Activated CD4-positive, CD25-positive, alpha-beta regulatory T cell treated with anti-CD3 and anti-CD28 coated beads, Interleukin-2, amount 50 U/mL, for 72 hours (primary cell): Measurements from ENCODE around the gene PGAP6.
"Not testable (repeated sequence)": the region's sequence is repeated elsewhere in the genome, so short reads cannot be mapped to it uniquely, and the experiment has no call there.

Experiments
- DNase-seq: peaks from one replicate; pipeline ENCODE4 v3.0.0; 2021

PGAP6 gene

GRCh38 chr16:401468-402348, 19.9 kb upstream of the PGAP6 start, which contains the start of gene DECR2:
TSS of gene DECR2 (plus strand) at chr16:401885. CDS start at chr16:401964, 79 bp downstream.
- peak; percentile 95 for DNase-seq

- no peak for DNase-seq
These were observed 18.3 kb upstream of the PGAP6 start for GRCh38 chr16:400061-400591.

GRCh38 chr16:399340-400019, 17.7 kb upstream of the PGAP6 start:
- DNase-seq: no peak

DNA sequence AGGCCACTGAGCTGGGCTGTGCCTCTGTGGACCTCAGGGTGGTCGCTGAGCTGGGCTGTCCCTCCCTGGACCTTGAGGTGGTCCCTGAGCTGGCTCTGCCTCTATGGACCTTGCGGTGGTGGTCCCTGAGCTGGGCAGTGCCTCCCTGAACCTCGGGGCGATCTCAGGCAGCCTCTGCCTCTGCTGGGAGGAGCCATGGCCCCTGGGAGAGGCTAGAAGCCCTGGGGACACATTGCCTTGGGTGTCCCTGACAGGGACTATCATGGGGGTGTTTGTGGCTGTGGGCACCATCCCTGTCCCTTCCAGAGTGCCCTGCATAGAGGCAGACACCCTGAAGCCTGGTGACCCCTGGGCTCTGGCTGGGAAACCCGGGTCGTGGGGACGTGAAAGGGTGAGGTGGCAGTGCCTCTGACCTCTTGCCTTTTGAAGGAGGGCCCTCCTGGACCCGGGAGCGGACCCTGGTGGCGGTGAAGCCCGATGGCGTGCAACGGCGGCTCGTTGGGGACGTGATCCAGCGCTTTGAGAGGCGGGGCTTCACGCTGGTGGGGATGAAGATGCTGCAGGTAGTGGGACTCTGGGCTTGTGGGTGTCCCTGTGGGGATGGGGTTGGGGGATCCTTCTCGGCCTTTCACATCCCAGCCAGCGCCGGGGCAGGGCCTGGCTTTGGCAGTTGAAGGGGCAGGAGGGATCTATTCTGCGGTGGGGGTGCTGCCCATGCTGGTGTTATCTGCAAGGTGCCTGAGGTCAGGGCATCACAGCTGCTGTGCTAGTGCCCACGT, 17.0 kb upstream of the PGAP6 start:
- DNase-seq: no peak

GRCh38 chr16:397736-398332, 16.1 kb upstream of the PGAP6 start:
- no peak for DNase-seq

- DNase-seq: no peak
These were observed 15.4 kb upstream of the PGAP6 start, which contains the start of gene NME4 for GRCh38 chr16:397135-397661. TSS of gene NME4 (plus strand) at chr16:397199. CDS start at chr16:397223, 24 bp downstream.

- DNase-seq: no peak
These were observed 14.8 kb upstream of the PGAP6 start for GRCh38 chr16:396605-397004.

- DNase-seq: no peak
These were observed 14.4 kb upstream of the PGAP6 start for GRCh38 chr16:396199-396598.

DNA sequence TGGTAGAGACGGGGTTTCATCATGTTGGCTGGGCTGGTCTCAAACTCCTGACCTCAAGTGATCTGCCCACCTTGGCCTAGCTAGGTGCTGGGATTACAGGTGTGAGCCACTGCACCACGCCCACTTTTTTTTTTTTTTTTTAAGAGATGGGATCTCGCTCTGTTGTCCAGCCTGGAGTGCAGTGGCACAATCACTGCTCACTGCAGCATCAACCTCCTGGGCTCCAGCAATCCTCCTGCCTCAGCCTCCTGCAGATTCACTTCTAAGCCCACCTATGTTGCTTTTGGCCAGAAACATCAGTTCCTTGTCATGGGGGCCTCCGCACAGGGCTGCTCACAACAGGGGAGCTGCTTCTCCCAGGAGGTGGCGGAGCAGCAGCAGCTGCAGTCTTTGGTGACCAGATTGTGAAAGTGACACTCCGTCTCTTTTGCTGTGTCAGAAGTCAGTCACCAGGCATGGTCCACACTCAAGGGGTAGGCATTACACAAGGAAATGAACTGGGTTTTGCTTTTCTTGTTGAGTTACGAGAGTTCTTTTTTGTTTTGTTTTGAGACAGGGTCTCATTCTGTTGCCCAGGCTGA, 10.8 kb upstream of the PGAP6 start:
- no peak for DNase-seq

- DNase-seq: peak; percentile 84
These were observed 10.1 kb upstream of the PGAP6 start for GRCh38 chr16:391885-392335.

DNA sequence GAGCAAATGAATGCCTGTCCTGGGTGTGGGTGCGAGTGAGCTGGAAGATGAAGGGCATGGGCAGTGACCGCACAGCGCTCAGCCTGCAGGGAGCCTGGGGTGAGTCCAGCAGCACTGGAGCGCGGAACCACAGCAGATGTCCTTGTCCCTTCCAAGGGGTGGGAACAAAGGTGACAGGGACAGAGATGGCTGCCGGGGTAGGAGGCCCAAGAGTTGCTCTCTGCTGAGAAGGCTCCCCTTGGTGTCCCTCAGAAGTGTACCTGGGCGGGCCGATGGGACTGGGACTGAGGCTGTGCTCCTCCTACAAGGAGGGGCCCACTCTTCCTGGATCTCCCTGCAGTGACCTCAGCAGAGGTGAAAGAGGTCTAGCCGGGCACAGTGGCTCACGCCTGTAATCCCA, 7.6 kb upstream of the PGAP6 start:
- no peak for DNase-seq

DNA sequence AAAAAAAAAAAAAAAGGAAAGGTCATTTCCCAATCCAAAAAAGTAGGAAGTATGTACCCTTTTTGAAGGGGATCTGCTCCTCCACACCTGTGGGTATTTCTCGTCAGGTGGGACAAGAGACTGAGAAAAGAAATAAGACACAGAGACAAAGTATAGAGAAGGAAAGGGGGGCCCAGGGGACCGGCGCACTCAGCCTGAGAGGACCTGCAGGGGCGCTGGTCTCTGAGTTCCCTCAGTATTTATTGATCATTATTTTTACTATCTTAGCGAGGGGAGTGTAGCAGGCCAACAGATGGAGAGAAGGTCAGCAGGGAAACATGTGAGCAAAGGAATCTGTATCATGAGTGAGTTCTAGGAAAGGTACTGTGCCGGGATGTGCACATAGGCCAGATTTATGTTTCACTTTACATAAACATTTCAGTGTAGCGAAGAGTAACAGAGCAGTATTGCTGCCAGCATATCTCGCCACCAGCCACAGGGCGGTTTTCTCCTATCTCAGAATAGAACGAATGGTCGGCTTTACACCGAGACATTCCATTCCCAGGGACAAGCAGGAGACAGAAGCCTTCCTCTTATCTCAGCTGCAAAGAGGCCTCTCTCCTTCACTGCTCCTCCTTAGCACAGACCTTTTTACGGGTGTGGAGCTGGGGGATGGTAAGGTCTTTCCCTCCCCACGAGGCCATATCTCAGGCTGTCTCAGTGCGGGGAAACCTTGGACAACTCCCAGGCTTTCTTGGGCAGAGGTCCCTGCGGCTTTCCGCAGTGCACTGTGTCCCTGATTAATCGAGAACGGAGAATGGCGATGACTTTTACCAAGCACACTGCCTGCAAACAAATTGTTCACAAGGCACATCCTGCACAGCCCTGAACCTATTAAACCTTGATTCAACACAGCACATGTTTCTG, 6.2 kb upstream of the PGAP6 start:
- DNase-seq: not testable (repeated sequence)

GRCh38 chr16:386641-387156, 4.9 kb upstream of the PGAP6 start:
- no peak for DNase-seq

DNA sequence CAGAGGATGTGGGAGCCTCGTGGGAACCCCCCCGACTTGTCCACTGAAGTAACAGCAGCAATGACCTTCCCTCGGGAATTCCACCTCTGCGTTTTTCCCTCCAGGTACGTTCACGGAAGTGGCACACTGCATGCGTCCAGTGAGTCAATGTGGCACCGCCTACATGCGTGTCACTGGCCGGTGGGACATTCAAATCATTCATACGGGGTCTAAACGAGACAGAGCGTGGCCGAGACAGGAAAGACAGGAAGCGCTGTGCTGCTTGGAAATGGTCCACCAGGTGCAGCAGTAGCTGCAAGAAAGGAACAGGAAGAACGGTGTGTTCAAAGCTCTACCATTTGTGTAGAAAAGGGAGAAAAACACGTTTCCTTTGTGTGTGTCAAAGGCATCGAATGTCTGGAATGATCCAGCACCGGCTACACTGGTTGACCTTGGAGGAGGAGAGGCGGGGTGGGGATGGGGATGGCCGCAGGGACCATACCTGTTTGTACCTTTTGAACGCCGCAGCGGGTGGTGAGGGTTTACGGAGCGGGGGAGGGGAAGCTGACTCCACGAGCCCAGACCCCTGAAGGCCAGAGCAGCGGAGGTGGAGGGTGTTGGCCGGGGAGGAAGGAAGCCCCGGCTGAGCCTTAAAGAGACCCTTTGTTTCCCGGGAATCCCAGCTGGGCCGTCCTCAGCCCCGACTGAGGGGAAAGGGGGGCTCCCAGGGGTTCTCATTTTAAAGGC, 1.7 kb upstream of the PGAP6 start:
- DNase-seq: peak; percentile 52

DNA sequence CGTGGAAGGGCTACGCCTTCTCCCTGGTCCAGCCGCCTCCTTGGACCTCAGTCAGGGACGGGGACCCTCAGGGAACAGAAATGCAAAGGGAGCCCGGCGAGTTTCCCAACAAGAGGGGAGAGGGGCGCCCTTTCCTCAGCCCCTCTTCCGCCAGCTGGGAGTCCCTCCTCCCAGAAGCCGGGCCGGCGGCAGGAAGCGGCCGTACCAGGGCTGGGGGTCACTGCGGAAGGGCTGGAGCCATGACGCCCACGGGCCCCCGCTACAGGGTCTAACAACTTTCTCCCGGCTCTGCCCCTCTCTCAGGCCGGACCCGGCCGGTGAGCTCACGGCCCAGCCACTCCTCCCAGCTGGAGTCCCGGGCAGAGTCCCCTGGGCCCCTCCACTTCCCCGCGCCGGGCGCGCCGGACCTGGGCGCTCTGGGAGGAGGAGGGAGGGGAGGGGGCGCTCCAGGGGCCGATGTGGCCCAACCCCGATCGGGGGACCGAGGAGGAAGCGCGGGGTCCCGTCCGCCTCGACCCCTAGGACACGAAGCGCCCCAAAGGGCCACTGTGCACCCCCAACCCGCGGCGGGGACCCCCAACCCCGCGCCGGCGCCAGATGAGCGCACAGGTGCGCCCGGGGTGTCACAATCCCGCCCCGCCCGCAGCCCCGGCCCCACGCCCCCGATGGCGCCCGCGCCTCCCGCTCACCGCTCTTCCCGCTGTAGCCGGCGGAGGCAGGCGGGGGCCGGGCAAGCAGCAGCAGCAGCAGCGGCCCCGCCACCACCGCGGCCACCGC, 578 bp downstream of the PGAP6 start:
- peak; percentile 45 for DNase-seq

DNA sequence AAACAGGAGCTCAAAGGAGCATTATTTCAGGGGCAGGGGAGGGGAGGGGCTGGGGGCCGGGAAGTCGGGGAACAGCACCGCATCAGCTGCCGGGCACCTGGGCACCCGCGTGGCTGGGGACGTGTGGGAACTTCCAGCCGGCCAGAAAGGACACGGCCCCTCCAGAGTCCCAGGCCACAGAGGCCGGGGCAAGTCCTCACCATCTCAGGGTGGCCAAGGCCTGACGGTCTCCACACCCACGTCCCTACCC, 1.1 kb downstream of the PGAP6 start:
- DNase-seq: no peak

- DNase-seq: no peak
These were observed 1.6 kb downstream of the PGAP6 start for GRCh38 chr16:379961-380761.
